ENCODE data around the gene CIITA.
A peak's percentile ranks its signal among the peaks of the same experiment; 100 is the strongest.
"Not testable (repeated sequence)": the region's sequence is repeated elsewhere in the genome, so short reads cannot be mapped to it uniquely, and the experiment has no call there.

Gene CIITA

DNA sequence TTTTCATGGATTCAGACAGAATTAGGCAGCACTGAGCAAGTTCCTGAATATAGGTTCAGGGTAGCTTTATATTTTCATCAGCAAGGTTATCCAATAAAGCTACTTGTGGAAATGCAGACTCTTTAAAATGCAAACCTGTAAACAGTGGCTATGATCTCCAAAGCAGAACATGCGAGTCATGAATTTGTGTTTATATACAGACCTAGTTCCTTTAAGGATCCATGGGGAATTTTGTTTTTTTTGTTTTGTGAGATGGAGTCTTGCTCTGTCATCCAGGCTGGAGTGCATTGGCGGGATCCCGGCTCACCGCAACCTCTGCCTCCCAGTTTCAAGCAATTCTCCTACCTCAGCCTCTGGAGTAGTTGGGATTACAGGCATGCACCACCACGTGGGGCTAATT is 82.2 kb downstream of the CIITA start:
- no peak for DNase-seq (ENCODE audit: low spot score)

DNA sequence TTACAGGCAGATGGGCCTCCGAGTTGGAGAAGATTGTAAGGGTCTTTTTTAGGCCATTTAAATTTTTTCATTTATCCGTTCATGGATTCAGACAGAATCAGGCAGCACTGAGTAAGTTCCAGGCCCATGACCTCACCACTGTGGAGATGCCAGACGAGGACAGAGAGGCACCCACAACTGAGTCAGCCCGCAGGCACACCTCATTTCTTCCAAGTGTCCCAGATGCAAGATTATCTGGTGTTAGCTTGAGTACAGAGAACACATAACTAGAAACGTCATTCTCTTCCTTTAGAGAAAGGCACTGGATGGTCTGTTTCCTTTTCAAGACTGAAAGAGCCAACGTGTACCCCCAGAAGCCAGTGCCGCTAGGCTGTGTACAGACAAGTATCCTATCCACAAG is 84.2 kb downstream of the CIITA start:
- DNase-seq (ENCODE audit: low spot score): peak; percentile 92

DNA sequence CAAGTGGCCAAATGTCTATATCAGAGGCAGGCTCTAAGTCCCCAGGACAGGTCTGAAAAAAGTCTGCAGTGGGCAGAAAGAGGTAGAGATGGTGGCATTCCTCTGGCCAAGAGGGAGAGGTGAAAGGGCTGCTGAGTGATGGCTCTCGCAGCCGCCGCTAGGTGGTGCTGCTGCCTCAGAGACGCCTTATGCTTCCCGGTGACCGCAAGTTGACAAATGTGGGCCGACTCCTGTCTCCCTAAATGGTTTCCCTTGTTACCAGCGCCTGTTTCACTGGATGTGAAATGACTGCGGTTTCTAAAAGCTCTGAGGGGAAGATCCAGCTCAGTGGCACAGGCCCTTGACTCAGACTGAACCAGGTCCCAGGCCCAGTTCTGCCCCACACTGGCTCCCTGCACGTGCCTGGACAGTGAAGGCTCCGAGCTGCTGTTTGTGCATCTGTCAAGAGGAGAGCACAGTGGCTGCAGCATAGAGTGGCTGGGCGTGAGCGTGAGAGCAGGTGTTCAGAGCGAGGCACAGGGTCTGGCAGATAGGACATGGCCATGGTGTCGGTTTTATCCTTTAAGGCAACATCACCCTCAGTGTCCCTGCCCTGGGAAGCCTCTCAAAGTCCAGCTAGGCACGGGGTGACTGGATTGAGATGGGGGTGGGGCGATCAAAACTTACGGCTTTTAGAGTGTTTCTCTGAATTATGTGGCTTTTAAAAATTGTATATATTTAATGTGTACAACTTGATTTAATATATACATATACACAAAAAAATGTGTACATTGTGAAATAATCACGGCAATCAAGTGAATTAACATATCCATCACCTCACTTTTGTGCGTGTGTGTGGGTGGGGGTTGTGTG is 87.3 kb downstream of the CIITA start:
- peak; percentile 91 for DNase-seq (ENCODE audit: low spot score)

DNA sequence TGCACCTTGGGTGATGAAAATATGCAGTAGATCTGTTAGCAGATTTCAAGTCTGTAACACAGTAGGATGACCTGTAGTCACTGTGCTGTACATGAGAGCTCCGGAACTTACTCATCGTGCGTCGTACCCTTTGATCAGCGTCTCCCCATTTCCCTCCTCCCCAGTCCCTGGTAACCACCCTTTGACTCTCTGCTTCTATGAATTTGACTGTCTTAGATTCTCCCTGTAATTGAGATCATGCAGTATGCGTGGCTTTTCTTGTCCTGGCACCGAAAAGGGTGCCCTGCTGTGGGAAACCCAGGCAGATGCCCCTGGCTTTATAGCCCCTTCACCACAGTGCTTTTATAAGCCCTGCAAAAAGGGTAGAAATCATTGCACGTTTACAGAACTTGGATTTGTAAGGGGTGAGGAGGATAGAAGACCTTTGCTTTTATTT is 87.9 kb downstream of the CIITA start:
- DNase-seq (ENCODE audit: low spot score): no peak

DNA sequence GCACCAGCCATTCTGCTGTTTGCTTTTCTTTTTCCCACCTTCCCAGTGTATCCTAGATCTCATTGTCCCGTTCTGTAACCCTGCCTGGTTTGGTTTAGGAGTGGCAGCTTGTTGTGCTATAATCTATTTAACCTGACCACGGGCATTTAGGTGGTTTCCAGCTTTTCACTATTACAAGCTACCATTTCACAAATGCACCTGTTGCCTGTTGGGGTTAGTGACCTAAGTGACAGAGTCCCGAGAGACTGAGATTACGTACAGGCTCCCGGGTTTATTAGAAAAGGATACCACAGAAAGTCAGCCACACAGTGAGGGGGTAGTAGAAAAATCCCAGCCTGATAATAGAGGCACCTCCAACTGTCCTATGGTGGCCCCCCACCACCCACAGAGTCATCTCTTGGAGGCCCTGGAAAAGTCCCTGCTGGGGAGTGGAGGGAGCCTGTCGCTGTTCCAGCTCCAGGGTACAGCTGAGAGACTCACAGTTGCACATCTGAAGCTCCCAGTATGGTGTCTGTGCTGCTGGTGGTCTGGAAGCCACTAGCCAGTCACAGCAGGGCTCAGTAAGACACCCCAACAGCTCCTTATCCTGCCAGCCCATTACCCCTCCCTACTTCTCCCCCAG is 88.5 kb downstream of the CIITA start:
- DNase-seq (ENCODE audit: low spot score): no peak

DNA sequence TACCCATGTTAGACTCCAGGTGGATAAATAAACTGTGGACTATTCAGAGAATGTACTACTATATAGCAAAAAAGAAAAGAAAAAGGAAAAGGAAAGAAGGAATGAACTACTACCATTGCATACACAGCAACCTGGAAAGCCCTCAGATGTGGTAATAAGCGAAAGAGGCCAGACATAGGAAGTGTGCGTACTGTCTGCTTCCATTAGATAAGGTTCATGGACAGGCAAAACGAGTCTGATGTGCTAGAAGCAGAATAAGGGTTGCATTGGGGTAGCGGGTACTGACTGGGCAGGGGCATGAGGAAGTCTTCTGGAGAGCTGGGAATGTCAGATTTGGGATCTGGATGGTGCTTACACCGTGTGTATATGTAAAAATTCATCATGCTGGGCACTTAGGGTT is 89.1 kb downstream of the CIITA start:
- DNase-seq (ENCODE audit: low spot score): no peak

DNA sequence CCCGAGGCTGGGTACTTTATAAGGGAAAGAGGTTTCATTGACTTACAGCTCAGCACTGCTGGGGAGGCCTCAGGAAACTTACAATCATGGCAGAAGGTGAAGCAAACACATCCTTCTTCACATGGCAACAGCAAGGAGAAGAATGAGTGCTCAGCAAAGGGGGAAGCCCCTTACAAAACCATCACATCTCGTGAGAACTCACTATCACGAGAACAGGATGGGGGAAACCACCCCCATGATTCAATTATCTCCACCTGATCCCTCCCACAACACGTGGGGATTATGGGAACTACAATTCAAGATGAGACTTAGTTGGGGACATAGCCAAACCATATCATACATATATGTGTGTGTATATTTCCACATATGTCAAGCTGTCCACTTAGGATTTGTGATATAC is 89.6 kb downstream of the CIITA start:
- DNase-seq (ENCODE audit: low spot score): not testable (repeated sequence)

DNA sequence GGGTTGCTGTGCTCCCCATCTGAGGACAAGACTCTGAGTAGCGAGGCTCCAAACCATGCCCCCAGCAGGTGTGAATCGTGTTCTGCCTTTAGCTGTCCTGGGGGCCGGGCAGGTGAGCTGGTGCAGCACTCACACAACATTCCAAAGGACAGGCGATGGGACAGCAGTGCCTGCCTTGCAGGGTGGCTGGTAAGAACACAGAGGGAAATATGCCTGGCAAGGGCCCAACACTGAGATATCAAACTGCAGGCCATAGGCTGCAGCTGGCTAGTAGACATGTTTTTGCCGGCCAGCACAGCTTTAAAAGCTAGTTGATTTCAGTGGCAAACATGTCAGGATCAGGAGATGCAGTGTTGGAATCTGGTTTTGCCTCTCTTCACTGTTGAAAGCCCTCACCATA is 91.0 kb downstream of the CIITA start:
- no peak for DNase-seq (ENCODE audit: low spot score)

DNA sequence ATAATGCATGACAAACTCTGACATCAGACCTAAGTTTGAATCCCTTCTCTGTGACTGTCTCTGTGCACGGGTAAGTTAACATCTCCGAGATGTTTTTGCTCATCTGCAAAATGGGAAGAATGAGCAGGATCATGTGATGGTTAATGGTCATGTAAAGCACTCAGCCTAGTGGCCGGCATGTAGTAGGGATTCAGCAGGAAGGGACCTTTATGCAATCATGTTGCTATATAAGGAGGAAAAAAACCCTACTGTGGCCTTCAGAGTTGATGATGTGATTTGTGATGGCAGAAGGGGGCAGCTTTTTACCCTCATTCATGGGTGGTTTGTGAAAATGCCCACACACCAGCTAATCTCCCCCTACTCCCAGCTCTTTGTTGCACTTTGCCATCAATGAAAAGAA is 91.5 kb downstream of the CIITA start:
- no peak for DNase-seq (ENCODE audit: low spot score)

DNA sequence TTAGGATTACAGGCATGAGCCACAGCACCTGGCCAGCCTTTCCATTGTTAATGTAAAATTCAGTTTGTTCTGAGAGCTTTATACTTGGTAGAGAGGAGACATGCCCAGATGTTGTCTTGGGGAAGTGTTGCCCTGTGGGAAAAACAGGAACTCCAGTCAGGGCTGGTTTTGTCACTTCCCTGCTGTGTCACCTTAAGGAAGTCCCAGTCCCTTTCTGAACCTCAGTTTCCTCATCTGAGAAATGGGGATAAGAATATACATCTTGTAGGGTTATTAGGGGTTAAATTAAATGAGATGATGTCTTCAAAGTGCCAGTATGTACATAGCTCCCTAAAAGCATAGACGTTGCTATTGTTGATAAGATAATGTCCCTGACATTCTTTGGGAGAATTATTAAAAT is 92.6 kb downstream of the CIITA start:
- DNase-seq (ENCODE audit: low spot score): no peak

DNA sequence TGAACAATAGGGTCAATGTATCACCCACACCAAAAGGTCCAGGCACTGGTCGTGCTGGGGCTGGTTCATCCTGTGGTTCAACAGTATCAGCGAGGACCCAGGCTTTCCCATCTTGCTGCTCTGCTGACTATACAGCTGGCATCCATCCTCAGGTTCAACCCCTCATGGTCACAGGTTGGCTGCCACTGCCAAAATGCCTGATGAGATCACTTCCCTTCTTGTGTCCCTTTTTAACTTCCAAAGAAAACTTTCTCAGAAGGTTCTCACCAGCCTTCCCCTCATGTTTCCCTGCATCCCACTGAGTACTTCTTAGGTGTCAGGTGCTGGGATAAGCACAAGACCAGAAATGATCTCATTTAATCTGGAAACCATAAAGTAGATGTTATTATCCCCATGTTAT is 93.1 kb downstream of the CIITA start:
- peak; percentile 14 for DNase-seq (ENCODE audit: low spot score)

DNA sequence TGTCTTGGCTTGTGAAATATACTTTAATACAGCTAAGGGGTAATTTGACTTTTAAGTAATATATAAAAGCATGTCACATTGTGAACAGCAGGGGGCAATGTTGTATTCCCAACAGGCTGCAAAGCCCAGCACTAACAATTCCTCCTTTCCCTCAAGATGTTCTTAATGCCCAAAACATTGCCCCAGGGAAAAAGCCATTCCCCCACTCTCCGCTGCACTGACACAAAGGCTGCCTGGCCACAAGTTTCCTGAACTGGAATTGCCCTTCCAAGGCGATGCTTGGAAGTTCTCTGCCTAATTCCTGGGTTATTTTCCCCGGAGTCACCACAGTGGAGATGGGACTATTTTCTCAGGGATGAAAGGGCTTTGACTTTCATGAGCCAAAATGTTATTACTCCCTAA is 94.6 kb downstream of the CIITA start:
- DNase-seq (ENCODE audit: low spot score): peak; percentile 84

DNA sequence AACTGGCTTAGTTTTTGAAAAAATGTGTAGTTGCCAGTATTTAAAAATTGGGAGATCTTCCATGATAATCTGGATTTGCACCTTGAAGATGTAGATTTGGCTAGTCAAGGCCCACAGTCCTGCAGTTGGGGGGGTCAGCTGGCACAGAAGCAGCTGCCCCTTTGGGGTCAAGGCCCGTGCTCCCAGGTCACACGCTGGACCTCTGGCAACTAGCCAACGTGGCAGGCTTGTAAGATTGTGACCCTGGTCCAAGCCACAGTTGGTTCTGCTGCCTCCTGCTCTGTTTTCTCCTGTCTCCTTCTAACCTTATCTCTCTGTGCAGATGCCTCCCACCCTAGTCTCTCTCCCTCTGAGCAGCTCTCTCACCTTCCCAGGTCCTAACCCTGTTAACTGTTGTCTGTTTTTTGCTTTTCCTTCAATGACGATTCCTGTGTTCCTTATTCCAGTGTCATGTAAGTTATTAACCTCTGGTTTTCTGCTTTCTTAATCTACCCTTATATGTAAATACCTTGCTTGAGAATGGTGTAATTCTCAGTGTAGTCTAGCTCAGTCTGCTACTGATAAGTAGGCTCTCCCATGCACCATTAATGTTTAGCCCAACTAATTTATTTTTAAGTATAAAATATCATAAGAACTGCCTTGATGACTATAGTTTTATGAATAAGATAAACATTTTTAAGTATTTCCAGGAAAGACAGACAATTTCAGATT is 95.3 kb downstream of the CIITA start:
- DNase-seq (ENCODE audit: low spot score): no peak

DNA sequence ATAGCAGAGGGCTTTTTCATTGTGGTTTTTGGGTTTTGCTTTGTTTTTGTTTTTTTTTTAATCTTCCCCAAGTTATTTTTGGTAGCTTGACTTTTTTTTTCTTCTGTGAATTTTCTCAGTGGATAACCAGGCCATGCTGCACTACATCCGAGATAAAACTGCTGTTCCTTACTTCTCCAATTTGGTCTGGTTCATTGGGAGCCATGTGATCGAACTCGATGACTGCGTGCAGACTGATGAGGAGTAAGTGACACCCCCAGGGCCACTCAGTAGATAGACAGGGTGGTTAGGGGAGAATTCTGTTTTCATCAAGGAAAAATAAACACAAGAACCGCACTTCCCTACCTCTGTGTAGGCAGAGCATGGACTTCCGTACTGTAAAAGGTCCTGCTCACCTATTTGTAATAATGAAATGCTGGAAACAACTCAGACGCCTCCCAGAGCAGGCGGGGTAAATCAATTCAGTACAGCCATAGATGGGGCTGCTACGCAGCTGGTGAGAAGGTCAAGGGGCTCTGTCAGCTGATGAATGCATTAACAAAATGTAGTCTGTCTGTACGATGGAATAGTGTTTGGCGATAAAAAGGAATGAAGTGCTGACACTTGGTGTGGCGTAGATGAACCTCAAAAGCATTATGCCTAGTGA is 95.9 kb downstream of the CIITA start:
- no peak for DNase-seq (ENCODE audit: low spot score)

DNA sequence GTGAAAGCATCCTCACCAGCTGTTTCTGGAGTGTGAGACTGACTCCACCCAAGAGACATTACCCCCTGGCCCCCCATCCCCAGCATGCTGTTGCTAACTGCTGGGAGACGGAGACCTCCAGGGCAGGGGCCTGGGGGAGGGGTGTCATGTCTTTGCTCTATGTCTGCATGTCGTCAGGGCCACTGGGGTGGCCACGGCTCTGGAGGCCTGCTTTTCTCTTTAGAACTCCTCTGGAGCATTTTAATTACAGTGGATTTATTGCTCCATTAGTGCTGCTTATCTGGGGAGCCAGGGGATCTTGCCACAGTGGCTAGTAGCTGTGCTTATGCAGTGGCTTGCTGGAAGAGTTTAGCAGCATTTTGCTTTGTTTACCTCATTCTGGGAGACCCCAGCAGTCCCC is 99.6 kb downstream of the CIITA start:
- no peak for DNase-seq (ENCODE audit: low spot score)

DNA sequence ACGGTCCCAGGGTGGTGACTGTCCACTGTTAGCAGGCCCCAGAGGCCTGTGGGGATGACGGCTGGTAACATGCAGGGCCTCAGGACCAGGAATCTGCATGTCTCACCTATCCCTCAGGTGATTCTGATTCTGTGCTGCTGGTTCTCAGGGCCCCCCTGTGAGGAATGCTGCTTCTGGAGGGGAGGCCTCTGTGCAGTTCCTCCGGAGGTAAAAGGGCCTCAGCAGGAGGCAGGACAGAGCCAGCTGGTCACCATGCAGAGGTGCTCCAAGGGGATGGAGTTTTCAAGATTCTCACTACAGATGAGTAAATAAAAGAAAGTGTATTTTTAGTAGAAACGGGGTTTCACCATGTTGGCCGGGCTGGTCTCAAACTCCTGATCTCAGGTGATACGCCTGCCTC is 101.1 kb downstream of the CIITA start:
- DNase-seq (ENCODE audit: low spot score): no peak

DNA sequence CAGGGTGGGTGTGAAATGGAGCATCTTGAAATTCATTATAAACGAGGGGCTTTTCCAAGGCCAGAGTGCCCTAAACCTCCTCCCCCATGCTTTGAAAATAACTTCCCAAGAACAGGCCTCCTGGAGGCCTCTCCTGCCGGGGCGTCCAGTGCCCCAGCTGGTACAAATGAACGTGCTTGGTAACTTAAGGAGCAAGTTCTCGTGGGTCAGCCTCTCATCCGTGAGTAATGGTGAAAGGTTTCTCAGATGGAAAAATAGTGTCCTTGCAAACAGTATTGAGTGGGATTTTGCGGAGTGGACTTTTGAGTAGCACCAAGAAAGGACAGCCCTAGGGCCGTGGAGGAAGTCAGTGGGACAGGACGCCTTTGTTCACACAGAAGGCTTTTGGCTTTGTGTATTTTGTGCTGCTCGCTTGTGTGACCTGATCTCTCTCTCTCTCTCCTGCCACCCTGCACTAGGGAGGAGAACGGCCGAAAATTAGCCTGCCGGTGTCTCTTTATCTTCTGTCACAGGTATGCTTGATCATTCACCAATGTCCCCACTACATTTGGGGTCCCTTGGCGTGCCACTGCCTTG is 102.0 kb downstream of the CIITA start:
- DNase-seq (ENCODE audit: low spot score): no peak

DNA sequence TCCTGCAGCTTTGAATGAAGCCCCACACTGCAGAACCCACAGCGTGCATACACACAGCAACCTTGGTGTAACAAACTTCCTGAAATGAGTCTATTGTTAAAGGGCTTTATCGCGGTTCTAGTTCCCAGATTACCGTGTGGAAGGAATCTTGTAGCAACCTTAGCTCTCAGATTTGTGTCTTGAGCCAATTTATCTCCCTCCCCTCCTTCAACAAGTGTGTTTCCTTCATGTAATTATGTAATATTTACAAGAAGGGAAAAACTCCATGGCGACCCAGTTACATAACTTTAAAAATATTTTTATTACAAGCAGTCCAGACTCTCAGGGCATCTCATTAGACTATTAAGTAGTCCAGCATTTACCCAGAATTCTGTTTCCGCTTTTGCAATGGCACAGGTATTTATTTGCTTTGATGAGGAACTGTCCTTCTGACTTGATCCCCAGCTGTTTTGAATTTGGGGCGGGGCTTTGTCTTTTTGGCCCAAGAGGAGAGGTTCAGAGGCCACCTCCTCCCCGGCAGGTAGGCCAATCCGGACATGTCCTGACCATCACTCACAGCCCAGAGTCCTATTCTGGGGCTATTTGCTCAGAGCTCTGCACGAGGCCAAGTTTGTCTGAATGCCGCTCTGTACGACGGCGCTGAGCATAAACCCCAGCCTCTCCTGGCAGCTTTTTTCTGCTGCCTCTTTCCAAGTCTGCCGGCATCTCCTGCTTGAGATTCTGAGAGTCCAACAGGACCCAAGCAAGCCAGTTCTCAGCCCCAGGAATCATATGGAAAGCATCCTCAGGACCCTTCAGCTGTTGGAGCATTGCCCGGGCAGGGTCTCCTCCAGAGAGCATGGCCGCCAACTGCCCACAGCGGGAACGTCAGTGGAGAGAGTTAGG is 103.0 kb downstream of the CIITA start:
- DNase-seq (ENCODE audit: low spot score): peak; percentile 29

DNA sequence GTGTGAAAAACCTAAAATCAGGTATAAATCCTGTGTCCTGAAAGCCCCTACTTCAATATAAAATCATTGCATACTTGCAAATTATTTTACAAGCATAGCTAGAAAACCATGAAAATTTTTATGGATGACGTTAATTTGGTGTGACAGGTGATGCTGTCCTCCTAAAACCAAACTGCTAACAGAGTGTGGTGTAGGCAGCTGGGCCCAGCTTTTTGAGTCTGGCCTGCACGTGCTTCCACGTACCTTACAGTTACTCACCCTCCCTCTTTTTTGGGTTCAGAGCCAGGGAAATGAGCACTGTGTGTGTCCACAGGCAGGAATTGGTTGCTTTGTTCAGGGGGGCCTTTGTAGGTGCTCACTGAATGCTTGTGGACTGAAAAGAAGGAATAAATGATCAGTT is 103.8 kb downstream of the CIITA start:
- DNase-seq (ENCODE audit: low spot score): no peak

DNA sequence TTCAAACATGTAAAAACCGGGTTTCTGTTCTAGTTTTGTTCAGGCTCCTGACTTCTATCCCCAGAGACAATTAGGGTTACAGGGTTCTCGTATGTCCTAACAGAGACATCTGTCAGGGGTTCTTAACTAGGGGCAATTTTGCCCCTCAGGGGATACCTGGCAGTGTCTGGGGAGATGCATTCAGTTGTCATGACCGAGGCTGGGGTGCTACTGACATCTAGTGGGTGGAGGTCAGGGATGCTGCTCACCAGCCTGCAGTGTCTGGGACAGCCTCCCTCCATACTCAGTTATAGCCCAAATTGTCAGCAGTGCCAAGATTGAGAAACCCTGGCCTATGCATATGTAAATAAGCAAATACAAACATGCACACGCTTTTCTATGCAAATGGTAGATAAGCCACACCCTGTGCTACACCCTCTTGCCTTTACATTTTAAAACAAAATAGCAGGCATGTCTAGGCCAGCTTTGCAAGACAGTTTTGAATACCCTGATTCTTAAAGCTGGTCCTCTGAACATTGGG is 104.8 kb downstream of the CIITA start:
- peak; percentile 20 for DNase-seq (ENCODE audit: low spot score)
